ENCODE data around the gene HTT.

GRCh38 chr4:3244747-3245146, 170.3 kb downstream of the HTT start:
- TF ChIP-seq CTCF (IDR thresholded peaks at IDR 0.05) (no peak), POLR2A (IDR thresholded peaks at IDR 0.05) (no peak), POLR2AphosphoS5 (IDR thresholded peaks at IDR 0.05) (no peak), EP300 (IDR thresholded peaks at IDR 0.05) (no peak)

All from upper lobe of left lung (tissue), 4 donors.